Measurements from ENCODE around the gene CTSE.
"Not testable (repeated sequence)": the region's sequence is repeated elsewhere in the genome, so short reads cannot be mapped to it uniquely, and the experiment has no call there.

GRCh38 chr1:206055639-206056323, 32.1 kb upstream of the CTSE start:
- not testable (repeated sequence) for TF ChIP-seq KDM1A (IDR thresholded peaks at IDR 0.05); RFX5 (IDR thresholded peaks at IDR 0.05; ENCODE audit: low read depth, low read length); CBX2 (IDR thresholded peaks at IDR 0.05; ENCODE audit: insufficient read depth, low read length, poor library complexity, severe bottlenecking); MAZ (CRISPR knock-in tag; conservative IDR thresholded peaks at IDR 0.05 in 1 of 2, IDR thresholded peaks at IDR 0.05 in 1 of 2); CTCF (IDR thresholded peaks at IDR 0.05 in 2 of 3, conservative IDR thresholded peaks at IDR 0.05 in 1 of 3; ENCODE audit: insufficient read depth in 2 of 3, low read depth in 1 of 3, low read length in 3 of 3); ZNF780A (CRISPR knock-in tag; IDR thresholded peaks at IDR 0.05); TEAD1 (CRISPR knock-in tag; IDR thresholded peaks at IDR 0.05); POLR2A (conservative IDR thresholded peaks at IDR 0.05); FOXA3 (CRISPR knock-in tag; conservative IDR thresholded peaks at IDR 0.05 in 1 of 2, IDR thresholded peaks at IDR 0.05 in 1 of 2); RHOXF2B (CRISPR knock-in tag; conservative IDR thresholded peaks at IDR 0.05)
